Nephron progenitor cell (in vitro differentiated cells): ENCODE measurements around the gene PPIC.

ENCODE experiments used
- DNase-seq: peaks from one replicate; pipeline ENCODE4 v3.0.0; 2021
- H3K27ac Mint-ChIP-seq: 2 replicates; pipeline ENCODE4 v1.8.0; 2021; ENCODE audit warnings: mild to moderate bottlenecking, moderate library complexity, mixed read lengths
- H3K27me3 Mint-ChIP-seq: 2 replicates; pipeline ENCODE4 v1.8.0; 2021; ENCODE audit warnings: mild to moderate bottlenecking, low read depth, mixed read lengths; ENCODE audit not compliant: poor library complexity
- H3K36me3 Mint-ChIP-seq: 2 replicates; pipeline ENCODE4 v1.8.0; 2021; ENCODE audit warnings: low read depth, mixed read lengths
- H3K4me1 Mint-ChIP-seq: 2 replicates; pipeline ENCODE4 v1.8.0; 2021; ENCODE audit warnings: mixed read lengths
- H3K4me3 Mint-ChIP-seq: 2 replicates; pipeline ENCODE4 v1.8.0; 2021; ENCODE audit warnings: mild to moderate bottlenecking, moderate library complexity, mixed read lengths
- H3K9me3 Mint-ChIP-seq: 2 replicates; pipeline ENCODE4 v1.8.0; 2021; ENCODE audit warnings: mild to moderate bottlenecking, moderate library complexity, mixed read lengths
- TF ChIP-seq, protein P1 (sequence below): fragments of 200-600 bp; sonication (generic); IDR thresholded peaks from 2 replicates; pipeline ENCODE4 v1.5.0; 2021; ENCODE audit warnings: antibody characterized with exemption

The PPIC gene

GRCh38 chr5:123046222-123046621 is 9.7 kb upstream of the PPIC start:
- H3K4me1 Mint-ChIP-seq = peaks cover 5% of the 10 kb centered on the region
- H3K9me3 Mint-ChIP-seq = peaks cover 5% of the 10 kb centered on the region
- no peak overlapping the region for H3K4me3 Mint-ChIP-seq
- TF ChIP-seq, protein P1, sequence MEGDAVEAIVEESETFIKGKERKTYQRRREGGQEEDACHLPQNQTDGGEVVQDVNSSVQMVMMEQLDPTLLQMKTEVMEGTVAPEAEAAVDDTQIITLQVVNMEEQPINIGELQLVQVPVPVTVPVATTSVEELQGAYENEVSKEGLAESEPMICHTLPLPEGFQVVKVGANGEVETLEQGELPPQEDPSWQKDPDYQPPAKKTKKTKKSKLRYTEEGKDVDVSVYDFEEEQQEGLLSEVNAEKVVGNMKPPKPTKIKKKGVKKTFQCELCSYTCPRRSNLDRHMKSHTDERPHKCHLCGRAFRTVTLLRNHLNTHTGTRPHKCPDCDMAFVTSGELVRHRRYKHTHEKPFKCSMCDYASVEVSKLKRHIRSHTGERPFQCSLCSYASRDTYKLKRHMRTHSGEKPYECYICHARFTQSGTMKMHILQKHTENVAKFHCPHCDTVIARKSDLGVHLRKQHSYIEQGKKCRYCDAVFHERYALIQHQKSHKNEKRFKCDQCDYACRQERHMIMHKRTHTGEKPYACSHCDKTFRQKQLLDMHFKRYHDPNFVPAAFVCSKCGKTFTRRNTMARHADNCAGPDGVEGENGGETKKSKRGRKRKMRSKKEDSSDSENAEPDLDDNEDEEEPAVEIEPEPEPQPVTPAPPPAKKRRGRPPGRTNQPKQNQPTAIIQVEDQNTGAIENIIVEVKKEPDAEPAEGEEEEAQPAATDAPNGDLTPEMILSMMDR = no peak
- peaks cover 43% of the 10 kb centered on the region for H3K27me3 Mint-ChIP-seq
- DNase-seq = no peak
- H3K36me3 Mint-ChIP-seq = no peaks in the 10 kb centered on the region
- no peak overlapping the region for H3K27ac Mint-ChIP-seq

GRCh38 chr5:123044926-123045617 is 8.5 kb upstream of the PPIC start:
- Mint-ChIP-seq H3K4me3 (no peak overlapping the region), H3K27me3 (peaks cover 43% of the 10 kb centered on the region), H3K9me3 (peaks cover under 1% of the 10 kb centered on the region), H3K4me1 (peaks cover 5% of the 10 kb centered on the region), H3K36me3 (no peaks in the 10 kb centered on the region), H3K27ac (no peak overlapping the region)
- no peak for DNase-seq
- TF ChIP-seq, protein P1 = no peak

GRCh38 chr5:123039673-123040072 is 3.1 kb upstream of the PPIC start:
- Mint-ChIP-seq H3K27me3 (peaks cover 66% of the 10 kb centered on the region), H3K4me3 (no peak overlapping the region), H3K4me1 (peaks cover 14% of the 10 kb centered on the region), H3K27ac (no peak overlapping the region), H3K9me3 (no peaks in the 10 kb centered on the region), H3K36me3 (no peaks in the 10 kb centered on the region)
- no peak for DNase-seq
- TF ChIP-seq, protein P1 = no peak

DNA sequence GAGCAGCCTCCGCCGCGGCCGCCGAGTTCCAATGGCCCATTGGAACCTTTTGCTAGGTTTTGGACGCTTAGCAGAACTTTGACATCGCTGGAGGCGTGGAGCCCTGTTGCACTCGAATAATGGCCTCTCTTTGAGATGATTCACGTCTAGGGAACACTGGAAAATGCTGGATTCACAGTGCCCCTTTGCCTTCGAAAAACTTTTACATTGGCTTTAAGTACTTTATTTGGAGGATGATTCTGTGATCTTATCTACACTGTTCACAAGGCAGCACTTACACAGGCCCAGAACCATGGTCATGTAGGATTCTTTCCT is 536 bp upstream of the PPIC start:
- Mint-ChIP-seq H3K4me1 (peaks cover 14% of the 10 kb centered on the region), H3K27me3 (peaks cover 78% of the 10 kb centered on the region), H3K27ac (no peak overlapping the region), H3K36me3 (no peaks in the 10 kb centered on the region), H3K9me3 (no peaks in the 10 kb centered on the region), H3K4me3 (peak overlapping the region; percentile 78)
- TF ChIP-seq, protein P1 = no peak
- DNase-seq = no peak

DNA sequence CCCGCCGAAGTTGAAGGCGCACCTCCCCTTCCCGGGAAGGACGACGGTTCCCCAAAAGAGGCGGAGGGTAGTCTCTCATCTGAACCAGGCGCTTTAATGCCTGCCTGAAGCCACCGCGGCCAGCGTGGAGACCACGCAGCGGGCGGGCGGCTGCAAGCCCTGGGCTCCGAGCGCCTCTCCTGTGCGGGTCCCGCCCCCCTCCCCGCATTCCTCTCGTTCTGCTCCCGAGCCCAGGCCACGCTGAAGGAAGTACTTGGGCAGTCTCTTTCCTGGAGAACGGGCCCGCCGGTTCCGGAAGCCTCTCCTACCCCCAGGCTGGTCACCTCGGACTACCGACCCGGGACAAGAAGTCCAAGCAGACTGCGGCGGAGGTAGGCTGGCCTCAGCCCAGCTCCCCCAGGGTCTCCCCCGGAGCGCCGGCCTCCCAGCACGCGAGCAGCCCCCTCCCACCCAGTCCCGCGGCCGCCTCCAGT is 571 bp downstream of the PPIC start:
- DNase-seq = peak; percentile 67
- Mint-ChIP-seq H3K36me3 (no peaks in the 10 kb centered on the region), H3K9me3 (no peaks in the 10 kb centered on the region), H3K27me3 (peaks cover 82% of the 10 kb centered on the region), H3K4me3 (peak overlapping the region; percentile 78), H3K4me1 (peaks cover 14% of the 10 kb centered on the region), H3K27ac (no peak overlapping the region)
- TF ChIP-seq, protein P1 = no peak

DNA sequence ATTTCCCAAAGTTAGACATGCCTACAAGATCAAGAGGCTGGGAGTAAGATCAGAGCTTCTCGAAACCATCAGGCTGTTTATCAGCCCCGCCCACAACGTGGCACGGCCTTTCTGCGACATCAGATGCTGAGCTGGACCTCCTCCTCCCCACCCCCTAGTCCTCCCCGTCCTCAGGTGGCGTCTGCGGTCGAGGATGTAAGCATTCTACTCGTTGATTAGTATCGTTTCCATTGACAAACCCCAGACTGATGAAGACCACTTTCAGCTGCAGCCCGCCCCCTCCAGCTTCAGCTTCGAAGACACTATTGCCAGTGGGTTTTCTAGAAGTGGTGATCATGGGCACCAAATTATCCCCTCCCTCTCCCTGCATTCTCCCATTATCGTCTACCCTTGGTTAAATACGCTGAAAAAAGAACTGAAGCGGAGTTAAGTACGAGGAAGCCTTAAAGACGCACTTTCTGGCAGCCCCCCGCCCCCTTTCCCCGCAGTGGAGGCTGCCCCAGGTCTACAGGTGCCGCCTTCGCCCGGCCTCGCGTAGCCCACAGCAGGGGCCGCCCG is 1.1 kb downstream of the PPIC start:
- Mint-ChIP-seq H3K36me3 (no peaks in the 10 kb centered on the region), H3K9me3 (no peaks in the 10 kb centered on the region), H3K27ac (no peak overlapping the region)

More for the DNA sequence above, 1.1 kb downstream of the PPIC start:
- TF ChIP-seq, protein P1 = no peak
- H3K27me3 Mint-ChIP-seq = peaks cover 84% of the 10 kb centered on the region
- peaks cover 14% of the 10 kb centered on the region for H3K4me1 Mint-ChIP-seq
- DNase-seq = peak; percentile 30
- H3K4me3 Mint-ChIP-seq = peak overlapping the region; percentile 78
